GM21717 (cell line): Measurements from ENCODE around the gene WDR53.
"Not testable (repeated sequence)": the region's sequence is repeated elsewhere in the genome, so short reads cannot be mapped to it uniquely, and the experiment has no call there.

ENCODE experiments used
- ATAC-seq: cut with Tn5 transposase; IDR thresholded peaks from one replicate; pipeline ENCODE4 v1.9.1; 2021; ENCODE audit warnings: mild to moderate bottlenecking, moderate library complexity; ENCODE audit not compliant: unreplicated experiment

Gene WDR53

DNA sequence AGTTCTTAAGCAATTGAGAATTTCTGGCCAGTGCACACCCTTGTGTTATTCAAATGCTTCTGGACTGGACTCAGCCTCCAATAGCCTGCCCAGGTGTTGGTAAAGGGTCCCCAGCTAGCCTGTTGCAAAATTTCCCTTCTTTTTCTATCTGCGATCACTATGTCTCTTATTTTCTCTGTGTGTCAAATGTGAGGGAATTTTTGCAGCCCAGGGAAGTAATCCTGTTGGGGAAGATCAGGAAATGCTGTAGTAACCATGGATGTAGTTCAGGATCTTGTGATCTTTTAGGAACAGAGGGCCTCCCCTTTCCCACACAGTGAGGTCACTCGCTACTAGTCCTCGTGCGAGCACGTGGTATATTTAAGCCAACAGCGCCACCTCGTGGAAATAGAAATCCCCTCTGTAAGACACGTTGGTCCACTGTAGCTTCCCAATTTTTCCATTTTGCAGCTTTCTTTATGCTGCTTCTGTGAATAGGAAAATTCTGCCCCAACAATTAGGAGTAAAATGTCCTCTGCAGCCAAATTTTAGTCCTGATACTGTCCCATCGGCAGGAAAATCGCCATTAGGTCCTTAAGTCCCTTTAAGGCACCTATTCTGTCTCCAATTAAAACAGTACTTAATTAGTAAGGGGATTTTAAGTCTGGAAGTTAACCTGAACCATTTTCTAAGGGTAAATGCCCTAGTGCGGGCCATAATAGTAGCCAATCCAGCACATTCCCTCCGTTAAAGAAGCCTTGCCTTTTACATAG, 49.2 kb downstream of the WDR53 start:
- no peak for ATAC-seq

GRCh38 chr3:196517919-196518318, 50.4 kb downstream of the WDR53 start:
- no peak for ATAC-seq

GRCh38 chr3:196517162-196517800, 51.1 kb downstream of the WDR53 start:
- no peak for ATAC-seq

GRCh38 chr3:196514913-196515621, 53.3 kb downstream of the WDR53 start, which contains the start of gene SMCO1:
Gene SMCO1, minus strand, starts transcription at chr3:196515346. Its CDS starts 137 bp downstream, at chr3:196515209.
- no peak for ATAC-seq

DNA sequence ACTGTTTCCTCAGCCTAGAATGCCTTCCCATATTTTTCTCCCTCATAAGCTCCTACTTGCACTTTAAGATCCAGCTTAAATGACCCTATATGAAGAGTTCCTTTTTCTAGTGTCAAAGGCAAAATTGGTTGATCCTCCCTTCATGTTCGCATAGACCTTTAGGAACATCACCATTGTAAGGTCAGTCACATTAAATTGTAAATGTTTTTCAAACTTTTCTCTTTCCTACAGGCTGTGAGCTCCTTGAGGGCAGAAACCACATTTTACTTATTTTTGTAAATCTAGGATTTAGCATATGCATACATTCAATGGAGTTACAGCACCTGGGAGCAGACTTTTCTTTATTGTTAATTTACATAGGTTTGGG, 54.0 kb downstream of the WDR53 start:
- no peak for ATAC-seq

- ATAC-seq, result no peak
These were observed 54.5 kb downstream of the WDR53 start for GRCh38 chr3:196513697-196514349.

DNA sequence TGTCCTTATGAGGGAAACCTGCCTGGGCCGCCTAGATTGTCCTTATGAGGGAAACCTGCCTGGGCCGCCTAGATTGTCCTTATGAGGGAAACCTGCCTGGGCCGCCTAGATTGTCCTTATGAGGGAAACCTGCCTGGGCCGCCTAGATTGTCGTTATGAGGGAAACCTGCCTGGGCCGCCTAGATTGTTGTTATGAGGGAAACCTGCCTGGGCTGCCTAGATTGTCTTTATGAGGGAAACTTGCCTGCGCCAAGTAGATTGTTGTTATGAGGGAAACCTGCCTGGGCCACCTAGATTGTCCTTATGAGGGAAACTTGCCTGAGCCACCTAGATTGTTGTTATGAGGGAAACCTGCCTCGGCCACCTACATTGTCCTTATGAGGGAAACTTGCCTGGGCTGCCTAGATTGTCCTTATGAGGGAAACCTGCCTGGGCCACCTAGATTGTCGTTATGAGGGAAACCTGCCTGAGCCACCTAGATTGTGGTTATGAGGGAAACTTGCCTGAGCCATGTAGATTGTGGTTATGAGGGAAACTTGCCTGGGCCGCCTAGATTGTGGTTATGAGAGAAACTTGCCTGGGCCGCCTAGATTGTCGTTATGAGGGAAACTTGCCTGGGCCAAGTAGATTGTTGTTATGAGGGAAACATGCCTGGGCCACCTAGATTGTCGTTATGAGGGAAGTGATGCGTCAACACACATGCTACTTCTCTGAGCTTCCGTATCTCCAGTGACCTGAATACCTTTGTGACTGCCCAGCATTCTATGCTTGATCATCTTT, 56.5 kb downstream of the WDR53 start:
- not testable (repeated sequence) for ATAC-seq

- not testable (repeated sequence) for ATAC-seq
These were observed 57.2 kb downstream of the WDR53 start for GRCh38 chr3:196511108-196511507.

DNA sequence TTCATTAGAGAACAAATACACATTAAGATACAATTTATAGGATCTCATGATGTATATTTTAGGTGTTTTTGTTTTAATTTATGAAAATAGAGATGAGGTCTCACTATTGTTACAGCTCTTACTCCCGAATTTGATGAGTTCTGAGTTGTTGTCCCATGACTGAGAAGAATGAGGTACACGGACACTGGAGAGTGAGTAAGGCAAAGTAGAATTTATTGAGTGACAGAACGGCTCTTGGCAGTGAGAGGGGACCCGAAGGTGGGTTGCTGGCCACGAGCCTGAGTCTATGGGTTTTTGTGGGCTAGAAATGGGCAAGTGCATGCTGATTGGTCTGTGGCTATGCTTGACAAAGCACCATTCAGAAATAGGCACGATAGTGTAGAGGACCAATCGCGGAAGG, 61.7 kb downstream of the WDR53 start:
- ATAC-seq, result no peak

- no peak for ATAC-seq
These were observed 63.8 kb downstream of the WDR53 start for GRCh38 chr3:196504556-196504955.
